OCI-LY3 (cell line): ENCODE results near the gene N4BP2.
"Not testable (repeated sequence)": the region's sequence is repeated elsewhere in the genome, so short reads cannot be mapped to it uniquely, and the experiment has no call there.

Experiments used
- H2AFZ ChIP-seq: fragments of 200-600, 300-600 bp; shearing (Covaris generic); 2 replicates; pipeline ENCODE4 v1.6.0; 2014; ENCODE audit warnings: antibody characterized with exemption, low read depth, low read length
- H3K27ac ChIP-seq: fragments of 200-600, 300-600 bp; sonication (generic); 2 replicates; pipeline ENCODE4 v1.5.1; 2014; ENCODE audit warnings: mild to moderate bottlenecking, low read length, moderate library complexity, mixed read lengths
- H3K27me3 ChIP-seq: fragments of 200-600, 300-600 bp; sonication (generic); 2 replicates; pipeline ENCODE4 v1.6.1; 2014; ENCODE audit warnings: low read depth, low read length, mixed read lengths
- H3K36me3 ChIP-seq: fragments of 200-600, 300-600 bp; sonication (generic); replicated peaks from 2 replicates; pipeline ENCODE3; 2014; ENCODE audit warnings: low read depth, low read length, mixed read lengths
- H3K4me1 ChIP-seq: fragments of 300-600, 200-600 bp; sonication (generic); 2 replicates; pipeline ENCODE4 v1.6.1; 2014; ENCODE audit warnings: low read length, mixed read lengths
- H3K4me2 ChIP-seq: fragments of 200-600, 300-600 bp; sonication (generic); 2 replicates; pipeline ENCODE4 v1.6.1; 2014; ENCODE audit warnings: low read length, mixed read lengths
- H3K4me3 ChIP-seq: fragments of 300-600, 200-600 bp; sonication (generic); 2 replicates; pipeline ENCODE4 v1.5.1; 2014; ENCODE audit warnings: antibody characterized with exemption, mild to moderate bottlenecking, low read length, moderate library complexity
- H3K79me2 ChIP-seq: fragments of 300-600, 200-600 bp; shearing (Covaris generic); 2 replicates; pipeline ENCODE4 v1.6.1; 2014; ENCODE audit warnings: mild to moderate bottlenecking, low read length, mixed read lengths
- H3K9ac ChIP-seq: fragments of 300-600, 200-600 bp; shearing (Covaris generic); 2 replicates; pipeline ENCODE4 v1.6.0; 2014; ENCODE audit warnings: mild to moderate bottlenecking, low read length, moderate library complexity
- H3K9me3 ChIP-seq: fragments of 200-600, 300-600 bp; shearing (Covaris generic); 2 replicates; pipeline ENCODE4 v1.6.1; 2014; ENCODE audit warnings: low read length, mixed read lengths; ENCODE audit not compliant: insufficient read depth
- H4K20me1 ChIP-seq: fragments of 200-600, 300-600 bp; sonication (generic); 2 replicates; pipeline ENCODE4 v1.6.1; 2016; ENCODE audit warnings: low read length, mixed read lengths; ENCODE audit not compliant: insufficient read depth
- EZH2phosphoT487 ChIP-seq: fragments of 200-600 bp; shearing (Covaris generic); IDR thresholded peaks from 2 replicates; pipeline ENCODE4 v1.6.1; 2018; ENCODE audit warnings: antibody characterized with exemption, mixed run types, low read depth
- TF ChIP-seq, protein P1 (sequence below): fragments of 200-600, 300-600 bp; sonication (generic); IDR thresholded peaks from 2 replicates; pipeline ENCODE4 v1.5.1; 2014; ENCODE audit warnings: antibody characterized with exemption, low read length, low read depth

The N4BP2 gene

DNA sequence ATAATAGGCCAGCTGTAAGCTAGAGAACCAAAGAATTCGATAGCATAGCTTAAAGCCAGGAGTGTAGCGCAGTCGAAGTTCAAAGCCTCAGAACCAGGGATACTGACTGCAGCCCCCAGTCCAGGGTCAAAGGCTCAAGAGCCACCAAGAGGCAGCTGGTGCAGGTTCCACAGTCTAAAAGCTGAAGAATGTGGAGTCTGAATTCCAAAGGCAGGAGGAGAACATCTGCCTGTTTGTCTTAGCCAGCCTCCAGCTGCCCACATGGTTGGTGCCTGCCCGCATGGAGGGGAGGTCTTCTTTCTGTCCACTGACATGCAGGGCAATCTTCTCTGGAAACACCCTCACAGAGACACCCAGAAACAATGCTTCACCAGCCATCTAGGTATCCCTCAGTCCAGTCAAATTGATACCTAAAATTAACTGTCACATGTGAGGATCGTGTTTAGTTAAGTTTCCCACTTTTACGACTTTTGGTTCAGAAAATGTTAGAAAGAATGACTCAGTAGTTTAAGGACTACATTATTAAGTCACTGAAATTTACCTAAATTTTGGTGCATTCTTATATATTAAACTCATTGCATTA is 87.4 kb downstream of the N4BP2 start:
- Histone ChIP-seq H3K79me2 (no peaks in the 10 kb centered on the region), H3K4me2 (no peak overlapping the region), H3K9me3 (no peaks in the 10 kb centered on the region), H3K4me1 (peaks cover 8% of the 10 kb centered on the region; the same call in 1 of the 2 replicates), H3K27me3 (no peaks in the 10 kb centered on the region), H3K27ac (no peak overlapping the region), H4K20me1 (no peaks in the 10 kb centered on the region), H3K4me3 (no peak overlapping the region), H3K36me3 (peaks cover 14% of the 10 kb centered on the region), H3K9ac (no peak overlapping the region), H2AFZ (no peak overlapping the region)
- TF ChIP-seq EZH2phosphoT487: no peak
- TF ChIP-seq, protein P1, sequence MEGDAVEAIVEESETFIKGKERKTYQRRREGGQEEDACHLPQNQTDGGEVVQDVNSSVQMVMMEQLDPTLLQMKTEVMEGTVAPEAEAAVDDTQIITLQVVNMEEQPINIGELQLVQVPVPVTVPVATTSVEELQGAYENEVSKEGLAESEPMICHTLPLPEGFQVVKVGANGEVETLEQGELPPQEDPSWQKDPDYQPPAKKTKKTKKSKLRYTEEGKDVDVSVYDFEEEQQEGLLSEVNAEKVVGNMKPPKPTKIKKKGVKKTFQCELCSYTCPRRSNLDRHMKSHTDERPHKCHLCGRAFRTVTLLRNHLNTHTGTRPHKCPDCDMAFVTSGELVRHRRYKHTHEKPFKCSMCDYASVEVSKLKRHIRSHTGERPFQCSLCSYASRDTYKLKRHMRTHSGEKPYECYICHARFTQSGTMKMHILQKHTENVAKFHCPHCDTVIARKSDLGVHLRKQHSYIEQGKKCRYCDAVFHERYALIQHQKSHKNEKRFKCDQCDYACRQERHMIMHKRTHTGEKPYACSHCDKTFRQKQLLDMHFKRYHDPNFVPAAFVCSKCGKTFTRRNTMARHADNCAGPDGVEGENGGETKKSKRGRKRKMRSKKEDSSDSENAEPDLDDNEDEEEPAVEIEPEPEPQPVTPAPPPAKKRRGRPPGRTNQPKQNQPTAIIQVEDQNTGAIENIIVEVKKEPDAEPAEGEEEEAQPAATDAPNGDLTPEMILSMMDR: no peak

DNA sequence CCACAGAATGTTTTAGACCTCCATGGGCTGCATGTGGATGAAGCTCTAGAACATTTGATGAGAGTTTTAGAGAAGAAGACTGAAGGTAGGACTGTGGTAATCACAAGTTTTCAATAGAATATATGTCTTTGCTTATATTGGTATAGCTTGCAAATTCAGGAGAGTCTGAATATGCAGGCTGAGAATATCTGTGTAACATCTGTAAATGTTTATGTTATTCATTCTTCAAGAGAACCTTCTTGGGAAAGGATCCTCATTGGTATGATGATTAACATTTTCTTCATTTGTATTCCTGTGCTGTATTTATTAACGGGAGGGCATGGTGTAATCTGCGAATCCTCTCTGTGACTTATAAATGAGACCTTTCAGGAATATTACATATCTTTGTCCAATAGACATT is 88.1 kb downstream of the N4BP2 start:
- no peaks in the 10 kb centered on the region for H3K27me3 ChIP-seq
- H2AFZ ChIP-seq: no peak overlapping the region
- H3K9me3 ChIP-seq: no peaks in the 10 kb centered on the region
- no peak overlapping the region for H3K4me3 ChIP-seq
- no peak overlapping the region for H3K27ac ChIP-seq
- no peak overlapping the region for H3K4me2 ChIP-seq
- peaks cover 14% of the 10 kb centered on the region for H3K36me3 ChIP-seq
- H3K4me1 ChIP-seq: peaks cover 8% of the 10 kb centered on the region; the same call in 1 of the 2 replicates
- H3K79me2 ChIP-seq: no peaks in the 10 kb centered on the region
- H4K20me1 ChIP-seq: no peaks in the 10 kb centered on the region
- TF ChIP-seq, protein P1: no peak
- no peak for TF ChIP-seq EZH2phosphoT487
- H3K9ac ChIP-seq: no peak overlapping the region

DNA sequence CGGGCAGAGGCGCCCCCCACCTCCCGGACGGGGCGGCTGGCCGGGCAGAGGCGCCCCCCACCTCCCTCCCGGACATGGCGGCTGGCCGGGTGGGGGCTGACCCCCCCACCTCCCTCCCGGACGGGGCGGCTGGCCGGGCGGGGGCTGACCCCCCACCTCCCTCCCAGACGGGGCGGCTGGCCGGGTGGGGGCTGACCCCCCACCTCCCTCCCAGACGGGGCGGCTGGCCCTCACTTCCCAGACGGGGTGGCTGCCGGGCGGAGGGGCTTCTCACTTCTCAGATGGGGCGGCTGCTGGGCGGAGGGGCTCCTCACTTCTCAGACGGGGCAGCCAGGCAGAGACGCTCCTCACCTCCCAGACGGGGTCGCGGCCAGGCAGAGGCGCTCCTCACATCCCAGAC is 90.8 kb downstream of the N4BP2 start:
- H3K4me3 ChIP-seq: not testable (repeated sequence)

DNA sequence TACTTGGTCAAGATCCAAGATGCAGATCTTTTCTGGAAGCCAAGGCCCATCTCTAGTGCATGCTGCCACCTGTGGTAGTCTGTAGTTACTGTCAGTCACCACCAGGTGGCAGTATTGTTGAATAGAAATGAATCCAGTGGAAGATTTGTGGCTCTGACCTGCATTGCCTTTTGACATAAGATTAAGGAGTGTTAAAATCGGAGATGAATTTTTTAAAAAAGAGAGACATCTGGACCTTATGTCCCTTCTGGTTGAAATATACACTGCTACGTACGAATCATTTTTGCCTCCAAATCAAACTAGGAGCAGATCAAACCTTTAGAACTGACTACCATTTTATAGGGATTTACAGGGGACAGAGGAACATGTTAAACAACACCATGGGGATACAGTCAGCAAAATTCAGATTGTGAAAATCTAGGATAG is 93.3 kb downstream of the N4BP2 start:
- Histone ChIP-seq H3K4me2 (no peak overlapping the region), H4K20me1 (no peaks in the 10 kb centered on the region), H3K79me2 (no peaks in the 10 kb centered on the region), H3K36me3 (peaks cover 13% of the 10 kb centered on the region), H3K4me1 (no peaks in the 10 kb centered on the region), H3K27ac (no peak overlapping the region), H3K9ac (no peak overlapping the region), H3K27me3 (no peaks in the 10 kb centered on the region), H2AFZ (no peak overlapping the region), H3K4me3 (no peak overlapping the region), H3K9me3 (peaks cover 11% of the 10 kb centered on the region; the same call in 1 of the 2 replicates)
- no peak for TF ChIP-seq EZH2phosphoT487
- TF ChIP-seq, protein P1: peak; percentile 85

More for the DNA sequence above, 90.8 kb downstream of the N4BP2 start:
- H2AFZ ChIP-seq, H4K20me1 ChIP-seq, H3K79me2 ChIP-seq, H3K27ac ChIP-seq, H3K4me2 ChIP-seq, H3K9ac ChIP-seq, H3K4me1 ChIP-seq, H3K27me3 ChIP-seq: not testable (repeated sequence)
- peaks cover 11% of the 10 kb centered on the region; the same call in 1 of the 2 replicates for H3K9me3 ChIP-seq
- H3K36me3 ChIP-seq: peaks cover 24% of the 10 kb centered on the region
